H1 (cell line): Measurements from ENCODE around the gene SNRNP70. TPM values are rescaled to one million over a fixed set of nuclear protein-coding genes. Genes with fewer than 3 reads are reported as not detected.

Experiments
- CTCF ChIA-PET: fragments of 300-600 bp; sonication (Branson Sonifier 250); formaldehyde crosslinking; loops from one replicate; lab custom pipeline; 2021; ENCODE audit not compliant: partially characterized antibody; lab: Charles Lee
- POLR2A ChIA-PET: fragments of 300-600 bp; sonication (Branson Sonifier 250); formaldehyde crosslinking; loops from one replicate; lab custom pipeline; 2021; ENCODE audit warnings: inconsistent platforms; ENCODE audit not compliant: partially characterized antibody; lab: Charles Lee
- DNase-seq, 2 experiments: peaks; one replicate each; pipeline versions ENCODE4 v3.0.0 to v3.0.0-alpha.2; 2010 to 2022; ENCODE audit warnings: low spot score in 2 of 2, low read depth in 1 of 2, mixed read lengths in 1 of 2
- FAIRE-seq: peaks from 2 replicates; lab custom pipeline; 2011; peaks lifted over from hg19 to GRCh38; lab: Jason Lieb, UNC
- H2AFZ ChIP-seq: 2 replicates; pipeline ENCODE4 v1.8.1; 2012; ENCODE audit warnings: low read length, inconsistent platforms
- H2AK5ac ChIP-seq: 2 replicates; pipeline ENCODE4 v1.6.1; 2013; ENCODE audit warnings: low read depth, low read length
- H2BK120ac ChIP-seq: replicated peaks from 2 replicates; pipeline ENCODE3; 2013; ENCODE audit warnings: low read depth, low read length, inconsistent platforms
- H2BK12ac ChIP-seq: 2 replicates; pipeline ENCODE4 v1.6.1; 2013; ENCODE audit warnings: low read depth, low read length
- H2BK15ac ChIP-seq: 2 replicates; pipeline ENCODE4 v1.6.1; 2013; ENCODE audit warnings: low read length
- H2BK20ac ChIP-seq: 2 replicates; pipeline ENCODE4 v1.6.1; 2013; ENCODE audit warnings: low read length
- H2BK5ac ChIP-seq: 2 replicates; pipeline ENCODE4 v1.6.1; 2013; ENCODE audit warnings: low read depth, low read length
- H3K14ac ChIP-seq: 2 replicates; pipeline ENCODE4 v1.6.1; 2013; ENCODE audit warnings: inconsistent platforms; ENCODE audit not compliant: insufficient read length
- H3K18ac ChIP-seq: 2 replicates; pipeline ENCODE4 v1.6.1; 2013; ENCODE audit warnings: low read length; ENCODE audit errors: extremely low read depth
- H3K23ac ChIP-seq: 2 replicates; pipeline ENCODE4 v1.6.1; 2013; ENCODE audit warnings: inconsistent platforms; ENCODE audit not compliant: insufficient read length
- H3K23me2 ChIP-seq: 2 replicates; pipeline ENCODE4 v1.6.1; 2013; ENCODE audit warnings: low read depth, low read length
- H3K27ac ChIP-seq: 2 replicates; pipeline ENCODE4 v1.6.1; 2011; ENCODE audit warnings: low read depth, low read length, inconsistent platforms
- H3K27me3 ChIP-seq, 4 experiments: replicated peaks in 1 of 4; 1 replicate in 1 of 4; 2 replicates in 3 of 4; pipeline versions ENCODE4 v1.6.1 to v1.8.1; 2011 to 2013; ENCODE audit warnings: low read length in 3 of 4, mild to moderate bottlenecking in 3 of 4, inconsistent platforms in 2 of 4, mixed read lengths in 2 of 4, moderate library complexity in 1 of 4; ENCODE audit not compliant: control insufficient read depth in 3 of 4, insufficient read depth in 3 of 4; ENCODE audit errors: extremely low read depth in 1 of 4
- H3K36me3 ChIP-seq, 4 experiments: 2 replicates each; pipeline versions ENCODE4 v1.6.1 to v1.8.1; 2011 to 2013; ENCODE audit warnings: mild to moderate bottlenecking in 4 of 4, low read length in 3 of 4, moderate library complexity in 2 of 4, control low read depth in 1 of 4, inconsistent platforms in 1 of 4; ENCODE audit not compliant: insufficient read depth in 4 of 4, control insufficient read depth in 2 of 4
- H3K4ac ChIP-seq: replicated peaks from 2 replicates; pipeline ENCODE3; 2013; ENCODE audit warnings: low read length, low read depth, mixed read lengths, inconsistent platforms; ENCODE audit not compliant: insufficient read length
- H3K4me1 ChIP-seq, 4 experiments: replicated peaks in 1 of 4; 1 replicate in 1 of 4; 2 replicates in 3 of 4; pipeline versions ENCODE4 v1.6.1 to v1.8.1; 2011 to 2013; ENCODE audit warnings: low read length in 3 of 4, inconsistent platforms in 2 of 4, mixed read lengths in 1 of 4; ENCODE audit not compliant: insufficient read depth in 4 of 4, control insufficient read depth in 3 of 4
- H3K4me2 ChIP-seq, 2 experiments: 2 replicates each; pipeline versions ENCODE4 v1.6.1 to v1.8.1; 2011 to 2013; ENCODE audit warnings: low read depth in 2 of 2, low read length in 2 of 2, control low read depth in 1 of 2, inconsistent platforms in 1 of 2, mild to moderate bottlenecking in 1 of 2; ENCODE audit not compliant: insufficient read depth in 1 of 2
- H3K4me3 ChIP-seq, 4 experiments: fragments of 200-600, 300-600 bp in 1 of 4; sonication (generic), shearing (Covaris generic), sonication (Bioruptor Twin) in 1 of 4; 2 replicates each; pipeline versions ENCODE4 v1.5.1 to v1.8.1; 2011 to 2016; ENCODE audit warnings: low read length in 4 of 4, low read depth in 3 of 4, control low read depth in 2 of 4, inconsistent platforms in 2 of 4, mild to moderate bottlenecking in 2 of 4, mixed read lengths in 1 of 4, moderate library complexity in 1 of 4; ENCODE audit not compliant: insufficient read depth in 2 of 4; ENCODE audit errors: extremely low read depth in 1 of 4
- H3K56ac ChIP-seq: replicated peaks from 2 replicates; pipeline ENCODE3; 2013; ENCODE audit warnings: low read depth, mild to moderate bottlenecking, mixed read lengths, low read length, inconsistent platforms; ENCODE audit not compliant: insufficient read length
- H3K79me1 ChIP-seq: 2 replicates; pipeline ENCODE4 v1.6.1; 2013; ENCODE audit warnings: low read depth, low read length, control low read depth
- H3K79me2 ChIP-seq, 2 experiments: 2 replicates each; pipeline versions ENCODE4 v1.6.1 to v1.8.1; 2012 to 2013; ENCODE audit warnings: low read length in 2 of 2, mild to moderate bottlenecking in 2 of 2, inconsistent platforms in 1 of 2; ENCODE audit not compliant: insufficient read depth in 2 of 2, control insufficient read depth in 1 of 2
- H3K9ac ChIP-seq, 4 experiments: replicated peaks in 1 of 4; 1 replicate in 1 of 4; 2 replicates in 3 of 4; pipeline versions ENCODE4 v1.6.1 to v1.8.1; 2011 to 2013; ENCODE audit warnings: low read depth in 3 of 4, low read length in 3 of 4, control low read depth in 2 of 4, mild to moderate bottlenecking in 2 of 4, moderate library complexity in 2 of 4, inconsistent platforms in 1 of 4; ENCODE audit errors: extremely low read depth in 1 of 4
- H3K9me3 ChIP-seq, 2 experiments: 2 replicates each; pipeline versions ENCODE4 v1.6.1 to v1.8.1; 2012 to 2013; ENCODE audit warnings: mild to moderate bottlenecking in 2 of 2, moderate library complexity in 2 of 2, control low read depth in 1 of 2, inconsistent platforms in 1 of 2, low read depth in 1 of 2, low read length in 1 of 2, mixed read lengths in 1 of 2; ENCODE audit not compliant: insufficient read depth in 2 of 2
- H4K20me1 ChIP-seq, 2 experiments: replicated peaks in 1 of 2; 2 replicates each; pipeline versions ENCODE3 to v1.8.1; 2011 to 2013; ENCODE audit warnings: inconsistent platforms in 2 of 2, low read length in 2 of 2, mild to moderate bottlenecking in 1 of 2; ENCODE audit not compliant: insufficient read depth in 2 of 2, control insufficient read depth in 1 of 2
- H4K5ac ChIP-seq: 2 replicates; pipeline ENCODE4 v1.6.1; 2013; ENCODE audit warnings: low read length, low read depth, mixed read lengths, inconsistent platforms; ENCODE audit not compliant: insufficient read length
- H4K8ac ChIP-seq: 2 replicates; pipeline ENCODE4 v1.8.0; 2013; ENCODE audit warnings: mild to moderate bottlenecking, moderate library complexity, low read length, inconsistent platforms; ENCODE audit not compliant: insufficient read depth; ENCODE audit errors: extremely low read depth
- H4K91ac ChIP-seq: replicated peaks from 2 replicates; pipeline ENCODE3; 2013; ENCODE audit warnings: low read length, mixed read lengths, inconsistent platforms; ENCODE audit not compliant: insufficient read length
- EGR1 ChIP-seq: IDR thresholded peaks from 2 replicates; pipeline ENCODE4 v1.6.1; 2011; ENCODE audit warnings: low read depth, low read length, borderline replicate concordance
- whole genome bisulfite sequencing, 2 experiments: shearing (Covaris generic) in 1 of 2; methylation state at CpG; one replicate each; pipeline versions ENCODE4 v1.1.6 to v1.1.7; 2013 to 2015; ENCODE audit warnings: low lambda C conversion rate in 2 of 2, mixed read lengths in 2 of 2, inconsistent platforms in 1 of 2, low coverage in 1 of 2, missing lambda C conversion rate in 1 of 2; ENCODE audit not compliant: insufficient replicate concordance in 2 of 2, insufficient coverage in 1 of 2, insufficient read length in 1 of 2; ENCODE audit errors: extremely low coverage in 1 of 2, missing lambda C conversion rate in 1 of 2; 5-methylcytosine and 5-hydroxymethylcytosine counted together
- polyA plus RNA-seq, 7 experiments: library from polyadenylated mRNA; depleted of rRNA in 3 of 7; stranded (reverse) in 5 of 7; unstranded in 2 of 7; fragments of >200 nt in 5 of 7; fragments of 200-250 nt in 2 of 7; gene quantifications; 1 replicate in 5 of 7; 2 replicates in 1 of 7; 4 replicates in 1 of 7; pipeline versions ENCODE4 v1.2.1 to v1.2.3, GENCODE V29; 2011 to 2013; ENCODE audit warnings: missing spikeins in 2 of 7, mixed read lengths in 2 of 7
- total RNA-seq: library from RNA; stranded (reverse); fragmentation: NEBNext Ultra II Directional; extraction: Animal tissue kit (Norgen Biotek cat#: 25700); gene quantifications from 2 replicates; pipeline ENCODE4 v1.2.1, GENCODE V29; 2021
- TF ChIP-seq, protein P1 (sequence below): IDR thresholded peaks from 2 replicates; pipeline ENCODE4 v1.6.1; 2012; ENCODE audit warnings: low read length, inconsistent platforms

SNRNP70 gene
- total and polyA plus RNA-seq, 2 of the 8 experiments (the other 6 are each of a cell fraction or from before 2014, with no cell fraction given) = 231 to 235 TPM

DNA sequence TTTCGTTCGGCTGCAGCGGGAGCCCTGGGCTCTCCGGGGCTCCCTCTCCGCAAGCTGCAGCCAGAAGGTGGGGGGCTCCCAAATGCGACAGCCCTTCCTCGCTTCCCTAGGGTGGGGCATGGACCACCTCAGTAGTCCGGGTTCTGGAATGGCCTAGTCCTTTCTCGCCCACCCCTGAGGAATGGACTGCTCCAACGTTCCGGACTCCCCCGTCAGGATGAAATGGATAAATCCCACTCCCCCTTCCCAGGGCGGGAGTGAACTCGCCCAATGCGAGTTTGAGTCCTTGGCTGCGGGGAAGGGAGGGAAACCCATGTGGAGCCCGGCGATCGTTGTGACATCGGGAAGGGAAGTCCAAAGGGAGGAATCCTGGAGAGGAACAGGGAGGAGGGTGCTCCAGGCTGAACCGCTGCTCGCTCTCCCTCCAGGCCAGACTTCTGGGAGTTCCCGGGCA is 64.4 kb downstream of the SNRNP70 start:
- ChIA-PET CTCF (interaction anchor here (1.1 to 5.0 kb wide), 10 partner anchors 14 to 76 kb away, joined by 3 to 38 read pairs (median 8); partner anchors contain the start of genes KCNA7, LIN7B and PPFIA3), POLR2A (interaction anchor here (0.8 to 5.6 kb wide), 22 partner anchors 10 to 746 kb away, joined by 3 to 47 read pairs (median 6); partner anchors contain the start of genes LIN7B, PPFIA3 and TRPM4)
- H4K5ac ChIP-seq = peak overlapping the region; percentile 18
- H3K23me2 ChIP-seq = peaks cover 27% of the 10 kb centered on the region
- no peaks in the 10 kb centered on the region for H3K9me3 ChIP-seq
- 0 out of 2 replicates have a peak, but pooled peaks cover 2% of the 10 kb centered on the region for H3K79me1 ChIP-seq
- peaks cover 0 to 2% of the 10 kb centered on the region in 2 experiments for H4K20me1 ChIP-seq
- peak overlapping the region; percentile 92 for H3K18ac ChIP-seq
- H3K27ac ChIP-seq = peak overlapping the region; percentile 65
- no peak overlapping the region for H3K4ac ChIP-seq
- H2BK20ac ChIP-seq = no peak overlapping the region
- no peak overlapping the region for H2AFZ ChIP-seq
- no peak overlapping the region for H2BK120ac ChIP-seq
- no peak overlapping the region; the same call in 1 of the 2 replicates for H2BK15ac ChIP-seq
- H2AK5ac ChIP-seq = no peak overlapping the region
- H3K4me3 ChIP-seq = peak overlapping the region; percentile 69 to 97 (median 90)
- H3K79me2 ChIP-seq = no peaks in the 10 kb centered on the region
- H3K4me2 ChIP-seq = peak overlapping the region; percentile 85 to 95
- WGBS, 2 experiments = 1% methylated on average over 13 of the region's 23 CpGs; no CpG with 5 or more reads in 1 of the 2 experiments
- H3K9ac ChIP-seq = peak overlapping the region; percentile 45 to 72 (median 60); a peak in 6 of 7 replicates
- H3K23ac ChIP-seq = no peak overlapping the region
- H3K4me1 ChIP-seq = peaks cover 0 to 22% (median 10%) of the 10 kb centered on the region in 4 experiments; a peak in 6 of 7 replicates
- H3K14ac ChIP-seq = no peak overlapping the region
- no peaks in the 10 kb centered on the region for H3K36me3 ChIP-seq
- no peak overlapping the region for H4K8ac ChIP-seq
- H4K91ac ChIP-seq = no peak overlapping the region
- H3K56ac ChIP-seq = peak overlapping the region; percentile 65
- H2BK5ac ChIP-seq = peak overlapping the region; percentile 87
- DNase-seq (peak in 1 of 2 experiments; percentile 88), FAIRE-seq (no peak)
- 0 out of 2 replicates have a peak overlapping the region, but pooled peaks have one; percentile 43 for H2BK12ac ChIP-seq
- H3K27me3 ChIP-seq = peaks cover 0 to 7% (median 3%) of the 10 kb centered on the region in 4 experiments; a peak in 3 of 7 replicates
- 0 out of 2 replicates have a peak, but pooled peaks have one; percentile 34 for TF ChIP-seq EGR1
- TF ChIP-seq, protein P1, sequence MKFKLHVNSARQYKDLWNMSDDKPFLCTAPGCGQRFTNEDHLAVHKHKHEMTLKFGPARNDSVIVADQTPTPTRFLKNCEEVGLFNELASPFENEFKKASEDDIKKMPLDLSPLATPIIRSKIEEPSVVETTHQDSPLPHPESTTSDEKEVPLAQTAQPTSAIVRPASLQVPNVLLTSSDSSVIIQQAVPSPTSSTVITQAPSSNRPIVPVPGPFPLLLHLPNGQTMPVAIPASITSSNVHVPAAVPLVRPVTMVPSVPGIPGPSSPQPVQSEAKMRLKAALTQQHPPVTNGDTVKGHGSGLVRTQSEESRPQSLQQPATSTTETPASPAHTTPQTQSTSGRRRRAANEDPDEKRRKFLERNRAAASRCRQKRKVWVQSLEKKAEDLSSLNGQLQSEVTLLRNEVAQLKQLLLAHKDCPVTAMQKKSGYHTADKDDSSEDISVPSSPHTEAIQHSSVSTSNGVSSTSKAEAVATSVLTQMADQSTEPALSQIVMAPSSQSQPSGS = peak; percentile 82
